Measurements from ENCODE around the gene CTTNBP2NL. TPM values are rescaled to one million over a fixed set of nuclear protein-coding genes. Genes with fewer than 3 reads are reported as not detected.
"Not testable (repeated sequence)": the region's sequence is repeated elsewhere in the genome, so short reads cannot be mapped to it uniquely, and the experiment has no call there.

The CTTNBP2NL gene
- total and polyA plus RNA-seq, 8 donors, result 3.6 to 41.5 (median 13.7) TPM

DNA sequence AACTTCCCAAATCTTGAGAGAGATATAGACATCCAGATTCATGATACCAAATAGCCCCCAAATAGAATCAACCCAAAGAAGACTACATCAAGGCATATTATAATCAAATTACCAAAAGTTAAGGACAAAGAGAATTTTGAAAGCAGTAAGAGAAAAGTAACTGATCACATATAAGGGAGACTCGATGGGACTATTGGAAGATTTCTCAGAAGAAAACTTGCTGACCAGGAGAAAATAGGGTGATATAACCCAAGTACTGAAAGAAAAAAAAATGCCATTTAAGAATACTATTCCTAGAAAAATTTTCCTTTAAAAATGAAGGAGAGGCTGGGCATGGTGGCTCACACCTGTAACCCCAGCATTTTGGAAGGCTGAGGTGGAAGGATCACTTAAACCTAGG is 82.3 kb downstream of the CTTNBP2NL start:
- no peaks in the 10 kb centered on the region for H3K4me1 ChIP-seq
- intact Hi-C loops (cut with DNase I; ENCODE audit: low total_unique reads), result no loop called here
- no peaks in the 10 kb centered on the region for H3K36me3 ChIP-seq
- WGBS, 5 donors, result 91 to 100% (median 100%) methylated on average over 1 of the region's 1 CpG
- H3K9me3 ChIP-seq, result peaks cover 0 to 38% (median 20%) of the 10 kb centered on the region in 4 donors
- DNase-seq, result no peak
- no peak overlapping the region for H3K4me3 ChIP-seq
- TF ChIP-seq POLR2A (IDR thresholded peaks at IDR 0.05) (no peak), EP300 (IDR thresholded peaks at IDR 0.05) (no peak), POLR2AphosphoS5 (IDR thresholded peaks at IDR 0.05) (no peak)
- TF ChIP-seq, protein P1, sequence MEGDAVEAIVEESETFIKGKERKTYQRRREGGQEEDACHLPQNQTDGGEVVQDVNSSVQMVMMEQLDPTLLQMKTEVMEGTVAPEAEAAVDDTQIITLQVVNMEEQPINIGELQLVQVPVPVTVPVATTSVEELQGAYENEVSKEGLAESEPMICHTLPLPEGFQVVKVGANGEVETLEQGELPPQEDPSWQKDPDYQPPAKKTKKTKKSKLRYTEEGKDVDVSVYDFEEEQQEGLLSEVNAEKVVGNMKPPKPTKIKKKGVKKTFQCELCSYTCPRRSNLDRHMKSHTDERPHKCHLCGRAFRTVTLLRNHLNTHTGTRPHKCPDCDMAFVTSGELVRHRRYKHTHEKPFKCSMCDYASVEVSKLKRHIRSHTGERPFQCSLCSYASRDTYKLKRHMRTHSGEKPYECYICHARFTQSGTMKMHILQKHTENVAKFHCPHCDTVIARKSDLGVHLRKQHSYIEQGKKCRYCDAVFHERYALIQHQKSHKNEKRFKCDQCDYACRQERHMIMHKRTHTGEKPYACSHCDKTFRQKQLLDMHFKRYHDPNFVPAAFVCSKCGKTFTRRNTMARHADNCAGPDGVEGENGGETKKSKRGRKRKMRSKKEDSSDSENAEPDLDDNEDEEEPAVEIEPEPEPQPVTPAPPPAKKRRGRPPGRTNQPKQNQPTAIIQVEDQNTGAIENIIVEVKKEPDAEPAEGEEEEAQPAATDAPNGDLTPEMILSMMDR (IDR thresholded peaks at IDR 0.05), result no peak
- no peak overlapping the region for H3K27ac ChIP-seq
- H3K27me3 ChIP-seq, result no peaks in the 10 kb centered on the region

DNA sequence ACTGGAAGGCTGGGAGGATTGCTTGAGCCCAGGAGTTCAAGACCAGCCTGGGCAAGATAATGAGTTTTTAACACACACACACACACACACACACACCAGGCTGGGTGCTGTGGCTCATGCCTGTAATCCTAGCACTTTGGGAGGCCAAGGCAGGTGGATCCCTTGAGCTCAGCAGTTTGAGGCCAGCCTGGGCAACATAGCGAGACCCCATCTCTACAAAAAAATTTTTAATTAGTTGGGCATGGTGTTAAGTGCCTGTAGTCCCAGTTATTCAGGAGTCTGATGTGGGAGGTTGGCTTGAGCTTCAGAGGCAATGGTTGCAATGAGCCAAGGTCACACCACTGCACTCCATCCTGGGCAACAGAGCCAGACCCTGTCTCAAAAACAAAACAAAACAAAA is 90.0 kb downstream of the CTTNBP2NL start:
- H3K9me3 ChIP-seq; H3K36me3 ChIP-seq; H3K4me3 ChIP-seq; H3K4me1 ChIP-seq; H3K27ac ChIP-seq; DNase-seq; intact Hi-C loops (cut with DNase I; ENCODE audit: low total_unique reads); H3K27me3 ChIP-seq: not testable (repeated sequence)
- WGBS, 5 donors, result 90 to 100% (median 96%) methylated on average over 1 of the region's 1 CpG

DNA sequence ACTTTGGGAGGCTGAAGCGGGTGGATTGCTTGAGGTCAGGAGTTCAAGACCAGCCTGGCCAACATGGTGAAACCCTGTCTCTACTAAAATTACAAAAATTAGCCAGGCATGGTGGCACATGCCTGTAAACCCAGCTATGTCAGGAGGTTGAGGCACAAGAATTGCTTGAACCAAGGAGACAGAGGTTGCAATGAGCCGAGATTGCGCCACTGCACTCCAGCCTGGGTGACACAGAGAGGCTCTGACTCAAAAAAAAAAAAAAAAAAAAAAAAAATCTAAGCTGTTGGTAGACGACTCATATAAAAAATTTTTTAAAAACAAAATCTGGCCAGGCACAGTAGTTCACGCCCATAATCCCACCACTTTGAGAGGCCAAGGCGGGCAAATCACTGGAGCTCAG is 91.7 kb downstream of the CTTNBP2NL start:
- H3K9me3 ChIP-seq; H3K4me1 ChIP-seq; H3K36me3 ChIP-seq; H3K27me3 ChIP-seq; DNase-seq; H3K4me3 ChIP-seq; intact Hi-C loops (cut with DNase I; ENCODE audit: low total_unique reads); H3K27ac ChIP-seq: not testable (repeated sequence)
- WGBS, 5 donors, result 85 to 92% (median 91%) methylated on average over 6 of the region's 6 CpGs

DNA sequence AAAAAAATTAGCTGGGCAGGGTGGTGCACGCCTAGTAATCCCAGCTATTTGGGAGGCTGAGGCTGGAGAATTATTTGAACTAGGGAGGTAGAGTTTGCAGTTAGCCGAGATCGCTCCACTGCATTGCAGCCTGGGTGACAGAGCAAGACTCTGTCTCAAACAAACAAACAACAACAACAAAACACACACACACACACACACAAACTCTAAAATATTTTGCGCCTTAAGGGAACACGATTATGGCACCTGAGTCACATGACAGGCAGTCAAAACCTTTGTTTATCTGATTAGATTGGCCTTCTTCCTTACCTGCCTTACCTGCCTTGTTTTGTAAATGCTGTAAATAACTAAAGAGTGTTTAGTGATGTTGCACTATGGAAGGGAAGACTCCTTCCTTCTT is 92.1 kb downstream of the CTTNBP2NL start:
- H3K36me3 ChIP-seq, result no peaks in the 10 kb centered on the region
- no peak overlapping the region for H3K4me3 ChIP-seq
- no peaks in the 10 kb centered on the region for H3K4me1 ChIP-seq
- H3K9me3 ChIP-seq, result no peaks in the 10 kb centered on the region
- TF ChIP-seq POLR2AphosphoS5 (IDR thresholded peaks at IDR 0.05) (no peak), POLR2A (IDR thresholded peaks at IDR 0.05) (no peak), EP300 (IDR thresholded peaks at IDR 0.05) (no peak)
- TF ChIP-seq, protein P1 (IDR thresholded peaks at IDR 0.05), result no peak
- DNase-seq, result no peak
- intact Hi-C loops (cut with DNase I; ENCODE audit: low total_unique reads), result no loop called here
- H3K27me3 ChIP-seq, result no peaks in the 10 kb centered on the region
- no peak overlapping the region for H3K27ac ChIP-seq
- WGBS, 5 donors, result 90 to 95% (median 94%) methylated on average over 5 of the region's 5 CpGs

DNA sequence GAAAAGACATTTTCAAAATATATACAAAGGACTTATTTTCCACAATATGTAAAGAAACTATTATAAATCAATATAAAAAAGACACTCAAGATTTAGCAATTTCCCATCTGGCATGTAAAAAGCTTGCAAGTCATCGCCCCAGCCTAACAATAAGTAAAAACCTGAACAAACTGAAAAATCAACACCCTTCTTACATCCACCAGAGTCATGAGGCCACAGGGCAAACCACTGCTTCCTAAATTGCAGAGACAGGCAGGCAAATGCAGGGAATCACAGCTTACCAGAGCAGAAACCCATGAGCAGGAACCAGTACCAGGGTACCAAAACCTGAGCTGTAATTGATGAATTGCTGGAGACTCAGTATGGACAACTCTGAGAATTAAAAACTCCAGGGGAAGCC is 96.1 kb downstream of the CTTNBP2NL start:
- no peak for DNase-seq
- Histone ChIP-seq H3K4me1 (no peaks in the 10 kb centered on the region), H3K4me3 (no peak overlapping the region), H3K27me3 (no peaks in the 10 kb centered on the region), H3K36me3 (no peaks in the 10 kb centered on the region), H3K27ac (no peak overlapping the region), H3K9me3 (no peaks in the 10 kb centered on the region)
- WGBS, 5 donors, result 67 to 90% (median 71%) methylated on average over 1 of the region's 1 CpG
- TF ChIP-seq, protein P1 (IDR thresholded peaks at IDR 0.05), result no peak
- TF ChIP-seq POLR2A (IDR thresholded peaks at IDR 0.05) (no peak), POLR2AphosphoS5 (IDR thresholded peaks at IDR 0.05) (no peak), EP300 (IDR thresholded peaks at IDR 0.05) (no peak)
- intact Hi-C loops (cut with DNase I; ENCODE audit: low total_unique reads), result no loop called here

Measured in stomach (tissue), 9 donors.